ENCODE measurements around the gene MRPS14. TPM values are rescaled to one million over a fixed set of nuclear protein-coding genes. Genes with fewer than 3 reads are reported as not detected.

The MRPS14 gene
- total and polyA plus RNA-seq, 2 of the 4 experiments (the other 2 are of a cell fraction), result 22.0 to 23.1 TPM

DNA sequence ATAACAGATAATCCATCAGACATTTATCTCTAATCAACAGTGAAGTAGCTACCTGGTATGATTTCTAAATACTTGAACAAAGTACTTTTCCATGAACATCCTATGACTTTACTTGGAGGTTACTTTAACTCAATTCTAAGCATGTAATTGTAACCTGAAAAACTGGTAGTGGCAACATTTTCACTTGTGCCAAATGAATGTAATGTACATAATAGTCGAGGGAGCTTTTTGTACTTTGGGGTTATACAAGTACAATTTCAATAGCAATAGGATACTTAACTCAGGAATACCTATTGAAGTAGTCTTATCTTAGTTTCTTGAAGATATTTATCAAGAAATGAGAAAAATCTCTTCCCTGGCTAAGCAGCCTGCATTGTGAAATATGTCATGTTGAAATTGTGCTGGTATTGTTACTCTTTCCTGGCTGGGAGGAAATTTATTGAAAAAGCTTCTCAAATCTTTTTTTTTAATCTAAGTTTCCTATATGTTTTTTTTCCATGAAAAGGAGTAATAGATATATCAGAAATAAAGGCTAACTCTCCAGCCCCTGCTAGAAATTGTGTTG, 57.1 kb downstream of the MRPS14 start:
- Histone ChIP-seq H3K4me1 (ENCODE audit: control insufficient read depth, insufficient read depth, low read length) (no peaks in the 10 kb centered on the region), H2BK15ac (ENCODE audit: low read depth, low read length) (no peak overlapping the region), H3K9ac (ENCODE audit: low read depth, low read length) (no peak overlapping the region), H2AFZ (replicated peaks; ENCODE audit: low read length, poor library complexity) (no peak overlapping the region), H4K5ac (ENCODE audit: low read depth, low read length) (no peak overlapping the region), H2AK5ac (ENCODE audit: low read depth, low read length) (no peak overlapping the region), H2AK9ac (replicated peaks; ENCODE audit: low read depth, low read length, poor library complexity) (no peak overlapping the region), H2BK120ac (ENCODE audit: low read depth, low read length) (no peak overlapping the region), H3K56ac (ENCODE audit: extremely low read depth, insufficient read depth, low read length) (no peak overlapping the region), H3K79me1 (ENCODE audit: low read depth in 1 of 2, low read length in 2 of 2) (no peaks in the 10 kb centered on the region), H2BK20ac (ENCODE audit: low read depth, low read length) (no peak overlapping the region), H4K91ac (ENCODE audit: insufficient read depth, low read depth, low read length) (no peak overlapping the region), H3K14ac (replicated peaks; ENCODE audit: low read depth, low read length) (no peak overlapping the region), H3K23ac (ENCODE audit: low read depth, low read length) (no peak overlapping the region), H2BK5ac (ENCODE audit: low read depth, low read length, poor library complexity, severe bottlenecking) (no peak overlapping the region), H3K4me2 (ENCODE audit: low read depth, low read length) (no peak overlapping the region), H3K4me3 (ENCODE audit: insufficient read depth, low read depth, low read length) (no peak overlapping the region), H3K9me3 (ENCODE audit: control insufficient read depth, insufficient read depth, low read length) (no peaks in the 10 kb centered on the region), H3K27ac (ENCODE audit: insufficient read depth, low read length) (no peak overlapping the region), H3K9me1 (ENCODE audit: insufficient read depth, low read length) (no peaks in the 10 kb centered on the region), H4K8ac (ENCODE audit: low read depth in 2 of 2, low read length in 2 of 2) (no peak overlapping the region), H4K20me1 (ENCODE audit: insufficient read depth, low read length) (no peaks in the 10 kb centered on the region), H3K36me3 (ENCODE audit: control insufficient read depth, insufficient read depth, low read length) (no peaks in the 10 kb centered on the region), H3K4ac (ENCODE audit: low read depth, low read length) (no peak overlapping the region), H3K18ac (ENCODE audit: low read depth, low read length) (no peak overlapping the region), H3K27me3 (ENCODE audit: control insufficient read depth, insufficient read depth, low read length) (peaks cover 8% of the 10 kb centered on the region; the same call in 1 of the 2 replicates)
- in situ Hi-C loops (cut with MboI; ENCODE audit: low sequenced_read_pairs), result no loop called here
- TF ChIP-seq CEBPB (IDR thresholded peaks at IDR 0.05; ENCODE audit: low read depth, low read length) (0 out of 2 replicates have a peak, but pooled peaks have one; percentile 7), CHD1 (IDR thresholded peaks at IDR 0.05; ENCODE audit: low read depth, low read length) (no peak), POLR2A (IDR thresholded peaks at IDR 0.05; ENCODE audit: low read depth, low read length) (no peak)
- CTCF ChIA-PET, result interaction anchor here (0.5 kb wide), 1 partner anchor 41 kb away, joined by 8 read pairs; no protein-coding TSS in a partner anchor
- POLR2A ChIA-PET (ENCODE audit: unreplicated experiment), result no interaction called here
- dilution Hi-C loops (cut with HindIII; ENCODE audit: low sequenced_read_pairs, unreplicated experiment), result no loop called here
- ATAC-seq (ENCODE audit: low read depth), result no peak
- no peak for DNase-seq
- intact Hi-C loops (cut with micrococcal nuclease), result no loop called here
- no TSS peak for BruUV-seq (replicated peaks)
- no CpG with 5 or more reads among the region's 1 CpG for WGBS, 2 experiments (ENCODE audit: extremely low coverage in 2 of 2, insufficient read length in 1 of 2)

All from IMR-90 (cell line).